ENCODE data around the gene CARD9. TPM values are rescaled to one million over a fixed set of nuclear protein-coding genes. Genes with fewer than 3 reads are reported as not detected.

The CARD9 gene
- total and polyA plus RNA-seq, 2 of the 8 experiments (the other 6 are each of a cell fraction or from before 2014, with no cell fraction given): 0.15 to 1.1 TPM

DNA sequence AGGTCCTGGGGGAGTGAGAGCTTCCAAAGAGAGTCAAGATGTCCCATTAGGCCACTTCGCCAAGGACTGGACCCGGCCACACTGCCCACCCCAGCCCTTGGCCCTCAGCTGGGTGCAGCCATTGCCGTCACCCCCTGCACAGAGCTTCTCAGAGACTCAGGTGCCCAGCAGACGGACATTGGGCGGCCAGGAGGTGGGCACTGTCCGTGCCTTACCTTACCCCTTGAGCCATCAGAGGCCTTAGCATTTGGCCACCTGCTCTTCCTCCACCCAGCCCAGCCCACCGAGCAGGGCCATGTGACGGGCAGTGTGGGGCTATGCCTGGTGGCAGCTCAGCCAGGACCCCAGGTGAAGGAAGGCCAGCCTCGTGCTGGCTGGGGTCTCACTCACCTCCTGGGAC, 6.6 kb downstream of the CARD9 start:
- Histone ChIP-seq H2AK5ac (ENCODE audit: low read depth, low read length) (no peak overlapping the region), H3K4me2 (ENCODE audit: insufficient read depth in 1 of 2, low read depth in 2 of 2, low read length in 2 of 2) (no peak overlapping the region), H3K9me3 (ENCODE audit: insufficient read depth in 2 of 2, low read depth in 1 of 2, low read length in 1 of 2) (peaks cover 0 to 3% of the 10 kb centered on the region in 2 experiments; a peak in 1 of 4 replicates), H3K4ac (replicated peaks; ENCODE audit: insufficient read length, low read depth, low read length) (no peak overlapping the region), H2BK20ac (ENCODE audit: low read length) (no peak overlapping the region), H2AFZ (ENCODE audit: low read length) (no peak overlapping the region), H3K79me2 (ENCODE audit: control insufficient read depth in 1 of 2, insufficient read depth in 2 of 2, low read length in 2 of 2) (no peaks in the 10 kb centered on the region), H4K91ac (replicated peaks; ENCODE audit: insufficient read length, low read length) (no peak overlapping the region), H3K23me2 (ENCODE audit: low read depth, low read length) (no peaks in the 10 kb centered on the region; the same call in 1 of the 2 replicates), H3K27ac (ENCODE audit: low read depth, low read length) (no peak overlapping the region), H4K20me1 (replicated peaks in 1 of 2; ENCODE audit: control insufficient read depth in 1 of 2, insufficient read depth in 2 of 2, low read length in 2 of 2) (peaks cover 0 to 7% of the 10 kb centered on the region in 2 experiments), H2BK12ac (ENCODE audit: low read depth, low read length) (no peak overlapping the region), H3K79me1 (ENCODE audit: low read depth, low read length) (peaks cover 3% of the 10 kb centered on the region), H3K14ac (ENCODE audit: insufficient read length) (no peak overlapping the region), H2BK5ac (ENCODE audit: low read depth, low read length) (no peak overlapping the region), H4K5ac (ENCODE audit: insufficient read length, low read depth, low read length) (no peak overlapping the region), H3K56ac (replicated peaks; ENCODE audit: insufficient read length, low read depth, low read length) (no peak overlapping the region), H3K4me3 (ENCODE audit: extremely low read depth in 1 of 4, insufficient read depth in 2 of 4, low read depth in 3 of 4, low read length in 4 of 4) (no peak overlapping the region), H3K27me3 (replicated peaks in 1 of 4; ENCODE audit: control insufficient read depth in 3 of 4, extremely low read depth in 1 of 4, insufficient read depth in 3 of 4, low read length in 3 of 4) (peaks cover 0 to 2% (median 0%) of the 10 kb centered on the region in 4 experiments; a peak in 2 of 7 replicates), H3K23ac (ENCODE audit: insufficient read length) (no peak overlapping the region), H3K4me1 (replicated peaks in 1 of 4; ENCODE audit: control insufficient read depth in 3 of 4, insufficient read depth in 4 of 4, low read length in 3 of 4) (peaks cover 0 to 8% (median under 1%) of the 10 kb centered on the region in 4 experiments; a peak in 3 of 7 replicates), H2BK120ac (replicated peaks; ENCODE audit: low read depth, low read length) (no peak overlapping the region), H2BK15ac (ENCODE audit: low read length) (no peak overlapping the region), H4K8ac (ENCODE audit: extremely low read depth, insufficient read depth, low read length) (no peak overlapping the region; the same call in 1 of the 2 replicates), H3K9ac (replicated peaks in 1 of 4; ENCODE audit: extremely low read depth in 1 of 4, low read depth in 3 of 4, low read length in 3 of 4) (no peak overlapping the region), H3K36me3 (ENCODE audit: control insufficient read depth in 2 of 4, insufficient read depth in 4 of 4, low read length in 3 of 4) (peaks cover 0 to 2% (median 0%) of the 10 kb centered on the region in 4 experiments; a peak in 1 of 8 replicates), H3K18ac (ENCODE audit: extremely low read depth, low read length) (no peak overlapping the region)
- FAIRE-seq: no peak
- DNase-seq (ENCODE audit: low read depth in 1 of 2, low spot score in 2 of 2): no peak
- ChIA-PET POLR2A (ENCODE audit: partially characterized antibody) (interaction anchor here (0.6 to 15.8 kb wide), 11 partner anchors 9 to 562 kb away, joined by 3 to 137 read pairs (median 4); partner anchors contain the start of genes CARD9 and SNAPC4), CTCF (ENCODE audit: partially characterized antibody) (interaction anchor here (0.7 to 7.1 kb wide), 14 partner anchors 8 to 251 kb away, joined by 3 to 80 read pairs (median 3); no protein-coding TSS in a partner anchor)
- WGBS, 2 experiments (ENCODE audit: extremely low coverage in 1 of 2, insufficient coverage in 1 of 2, insufficient read length in 1 of 2, insufficient replicate concordance in 2 of 2, low coverage in 1 of 2, low lambda C conversion rate in 2 of 2, missing lambda C conversion rate in 1 of 2): 90% methylated on average over 9 of the region's 9 CpGs; no CpG with 5 or more reads in 1 of the 2 experiments
- no peak for TF ChIP-seq JUND (IDR thresholded peaks at IDR 0.05; ENCODE audit: low read length)
- no peak for TF ChIP-seq RAD21 (IDR thresholded peaks at IDR 0.05 in 1 of 2, conservative IDR thresholded peaks at IDR 0.05 in 1 of 2; ENCODE audit: low read depth in 2 of 2, low read length in 2 of 2)
- TF ChIP-seq USF2 (IDR thresholded peaks at IDR 0.05; ENCODE audit: low read length): no peak
- TF ChIP-seq CBX5 (IDR thresholded peaks at IDR 0.05; ENCODE audit: low read depth, low read length): no peak
- TF ChIP-seq SIX5 (IDR thresholded peaks at IDR 0.05; ENCODE audit: low read depth, low read length): no peak
- TF ChIP-seq MAFK (IDR thresholded peaks at IDR 0.05; ENCODE audit: low read depth, low read length): no peak
- no peak for TF ChIP-seq RXRA (IDR thresholded peaks at IDR 0.05; ENCODE audit: insufficient read depth, low read depth, low read length)
- no peak for TF ChIP-seq BCL11A (IDR thresholded peaks at IDR 0.05; ENCODE audit: low read depth in 2 of 2, low read length in 2 of 2)
